DMS53 (cell line): ENCODE measurements around the gene STRN4.

Source experiments
- DNase-seq: peaks from one replicate; lab custom pipeline; 2025; lab: John Stamatoyannopoulos, UW

STRN4 gene

GRCh38 chr19:46744005-46744691 is 2.1 kb downstream of the STRN4 start:
- no peak for DNase-seq

GRCh38 chr19:46742926-46743480 is 3.2 kb downstream of the STRN4 start:
- DNase-seq = no peak

GRCh38 chr19:46741447-46741846 is 4.8 kb downstream of the STRN4 start:
- no peak for DNase-seq

- no peak for DNase-seq
Observed at GRCh38 chr19:46739290-46739771, 6.9 kb downstream of the STRN4 start.

- DNase-seq = no peak
Observed at GRCh38 chr19:46737761-46738171, 8.5 kb downstream of the STRN4 start.

GRCh38 chr19:46737298-46737654 is 9.0 kb downstream of the STRN4 start:
- no peak for DNase-seq

- DNase-seq = peak; percentile 16
Observed at GRCh38 chr19:46736531-46737297, 9.5 kb downstream of the STRN4 start.

- no peak for DNase-seq
Observed at GRCh38 chr19:46733690-46734292, 12.5 kb downstream of the STRN4 start.

GRCh38 chr19:46732966-46733689 is 13.1 kb downstream of the STRN4 start:
- DNase-seq = no peak

GRCh38 chr19:46732172-46732938 is 13.9 kb downstream of the STRN4 start:
- no peak for DNase-seq

- DNase-seq = no peak
Observed at GRCh38 chr19:46731584-46731983, 14.7 kb downstream of the STRN4 start.

GRCh38 chr19:46731007-46731501 is 15.2 kb downstream of the STRN4 start:
- peak; percentile 30 for DNase-seq

- no peak for DNase-seq
Observed at GRCh38 chr19:46730595-46730994, 15.7 kb downstream of the STRN4 start.

- no peak for DNase-seq
Observed at GRCh38 chr19:46730187-46730586, 16.1 kb downstream of the STRN4 start.

- no peak for DNase-seq
Observed at GRCh38 chr19:46729696-46730095, 16.6 kb downstream of the STRN4 start.

GRCh38 chr19:46728693-46729339 is 17.4 kb downstream of the STRN4 start:
- DNase-seq = peak; percentile 85

- DNase-seq = no peak
Observed at GRCh38 chr19:46728208-46728607, 18.0 kb downstream of the STRN4 start.

- DNase-seq = no peak
Observed at GRCh38 chr19:46727757-46728156, 18.5 kb downstream of the STRN4 start.

GRCh38 chr19:46726971-46727501 is 19.2 kb downstream of the STRN4 start:
- no peak for DNase-seq

GRCh38 chr19:46726551-46726950 is 19.7 kb downstream of the STRN4 start:
- DNase-seq = no peak
